Skeletal muscle cell (primary cell): ENCODE data around the gene LHX3.

ENCODE experiments used
- DNase-seq: peaks from one replicate; pipeline ENCODE4 v3.0.0-alpha.2; 2010; ENCODE audit warnings: low read depth
- H3K4me3 ChIP-seq: 2 replicates; pipeline ENCODE4 v1.5.1; 2011; ENCODE audit warnings: low read depth, mild to moderate bottlenecking, control low read depth, low read length, moderate library complexity

LHX3 gene

GRCh38 chr9:136229096-136230065 lies 24.5 kb upstream of the LHX3 start:
- DNase-seq: no peak
- no peak overlapping the region for H3K4me3 ChIP-seq

GRCh38 chr9:136228107-136228875 lies 23.4 kb upstream of the LHX3 start:
- no peak overlapping the region for H3K4me3 ChIP-seq
- DNase-seq: peak; percentile 29

GRCh38 chr9:136226680-136227407 lies 21.9 kb upstream of the LHX3 start:
- no peak overlapping the region for H3K4me3 ChIP-seq
- no peak for DNase-seq

- H3K4me3 ChIP-seq: no peak overlapping the region
- no peak for DNase-seq
Observed at GRCh38 chr9:136225748-136226679, 21.1 kb upstream of the LHX3 start.

GRCh38 chr9:136225366-136225747 lies 20.4 kb upstream of the LHX3 start:
- no peak for DNase-seq
- no peak overlapping the region for H3K4me3 ChIP-seq

GRCh38 chr9:136223871-136224640 lies 19.1 kb upstream of the LHX3 start:
- no peak for DNase-seq
- no peak overlapping the region for H3K4me3 ChIP-seq

- DNase-seq: no peak
- no peak overlapping the region for H3K4me3 ChIP-seq
Observed at GRCh38 chr9:136222906-136223285, 18.0 kb upstream of the LHX3 start.

GRCh38 chr9:136222166-136222905 lies 17.4 kb upstream of the LHX3 start:
- DNase-seq: no peak
- H3K4me3 ChIP-seq: no peak overlapping the region

- no peak for DNase-seq
- no peak overlapping the region for H3K4me3 ChIP-seq
Observed at GRCh38 chr9:136220017-136220729, 15.2 kb upstream of the LHX3 start.

- DNase-seq: peak; percentile 33
- no peak overlapping the region for H3K4me3 ChIP-seq
Observed at GRCh38 chr9:136219276-136219675, 14.3 kb upstream of the LHX3 start.

GRCh38 chr9:136218673-136219072 lies 13.7 kb upstream of the LHX3 start:
- no peak for DNase-seq

GRCh38 chr9:136218271-136218670 lies 13.3 kb upstream of the LHX3 start:
- no peak overlapping the region for H3K4me3 ChIP-seq

More at GRCh38 chr9:136218673-136219072, 13.7 kb upstream of the LHX3 start:
- H3K4me3 ChIP-seq: no peak overlapping the region

GRCh38 chr9:136216541-136217244 lies 11.8 kb upstream of the LHX3 start:
- DNase-seq: no peak
- H3K4me3 ChIP-seq: no peak overlapping the region

More at GRCh38 chr9:136218271-136218670, 13.3 kb upstream of the LHX3 start:
- no peak for DNase-seq

GRCh38 chr9:136213733-136214132 lies 8.8 kb upstream of the LHX3 start:
- H3K4me3 ChIP-seq: no peak overlapping the region

GRCh38 chr9:136212345-136212950 lies 7.5 kb upstream of the LHX3 start:
- no peak for DNase-seq
- no peak overlapping the region for H3K4me3 ChIP-seq

More at GRCh38 chr9:136213733-136214132, 8.8 kb upstream of the LHX3 start:
- no peak for DNase-seq
